Measurements from ENCODE around the gene ABLIM1. TPM values are rescaled to one million over a fixed set of nuclear protein-coding genes. Genes with fewer than 3 reads are reported as not detected.

The ABLIM1 gene
- total RNA-seq, 2 experiments from 2014 or later = 157 to 159 TPM

GRCh38 chr10:114678336-114678735 lies 20.3 kb upstream of the ABLIM1 start:
- Mint-ChIP-seq H3K27me3 (ENCODE audit: low read depth) (no peaks in the 10 kb centered on the region), H3K4me3 (no peak overlapping the region), H3K27ac (no peak overlapping the region), H3K36me3 (ENCODE audit: low read depth) (no peaks in the 10 kb centered on the region), H3K9me3 (no peaks in the 10 kb centered on the region), H3K4me1 (ENCODE audit: low read depth) (no peaks in the 10 kb centered on the region)
- intact Hi-C loops (cut with micrococcal nuclease) = no loop called here
- CTCF ChIA-PET = interaction anchor here (1.2 kb wide), 1 partner anchor 20 kb away, joined by 3 read pairs; no protein-coding TSS in a partner anchor
- DNase-seq = no peak

GRCh38 chr10:114674346-114674745 lies 16.3 kb upstream of the ABLIM1 start:
- intact Hi-C loops (cut with micrococcal nuclease) = no loop called here
- no peak overlapping the region for H3K4me3 Mint-ChIP-seq
- no peaks in the 10 kb centered on the region for H3K27me3 Mint-ChIP-seq (ENCODE audit: low read depth)
- H3K27ac Mint-ChIP-seq = no peak overlapping the region
- CTCF ChIA-PET = no interaction called here
- H3K9me3 Mint-ChIP-seq = no peaks in the 10 kb centered on the region
- H3K36me3 Mint-ChIP-seq (ENCODE audit: low read depth) = no peaks in the 10 kb centered on the region
- no peak for DNase-seq
- H3K4me1 Mint-ChIP-seq (ENCODE audit: low read depth) = no peaks in the 10 kb centered on the region

DNA sequence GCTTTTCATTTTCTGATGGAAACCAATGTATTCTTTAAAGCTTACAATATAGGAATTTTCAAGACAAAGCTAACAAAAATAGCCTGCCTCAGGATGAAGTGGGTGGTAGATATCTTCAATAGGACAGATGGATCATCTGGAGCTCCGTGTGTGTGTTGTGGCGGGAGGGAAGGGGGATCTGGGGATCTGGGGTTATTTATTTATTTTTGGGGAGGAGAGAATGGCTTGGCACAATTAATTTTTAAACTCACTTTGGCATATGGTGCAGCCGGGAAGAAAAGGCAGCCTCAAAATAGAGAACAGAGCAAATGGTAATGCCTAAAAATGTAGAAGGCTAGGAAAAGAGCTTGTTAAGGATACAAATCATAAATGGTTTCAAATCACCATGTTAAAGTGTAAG lies 11.6 kb upstream of the ABLIM1 start:
- H3K27ac Mint-ChIP-seq = no peak overlapping the region
- H3K4me1 Mint-ChIP-seq (ENCODE audit: low read depth) = no peaks in the 10 kb centered on the region
- H3K9me3 Mint-ChIP-seq = no peaks in the 10 kb centered on the region
- no peak overlapping the region for H3K4me3 Mint-ChIP-seq
- CTCF ChIA-PET = no interaction called here
- no peak for DNase-seq
- intact Hi-C loops (cut with micrococcal nuclease) = no loop called here
- peaks cover 3% of the 10 kb centered on the region for H3K27me3 Mint-ChIP-seq (ENCODE audit: low read depth)
- H3K36me3 Mint-ChIP-seq (ENCODE audit: low read depth) = no peaks in the 10 kb centered on the region

DNA sequence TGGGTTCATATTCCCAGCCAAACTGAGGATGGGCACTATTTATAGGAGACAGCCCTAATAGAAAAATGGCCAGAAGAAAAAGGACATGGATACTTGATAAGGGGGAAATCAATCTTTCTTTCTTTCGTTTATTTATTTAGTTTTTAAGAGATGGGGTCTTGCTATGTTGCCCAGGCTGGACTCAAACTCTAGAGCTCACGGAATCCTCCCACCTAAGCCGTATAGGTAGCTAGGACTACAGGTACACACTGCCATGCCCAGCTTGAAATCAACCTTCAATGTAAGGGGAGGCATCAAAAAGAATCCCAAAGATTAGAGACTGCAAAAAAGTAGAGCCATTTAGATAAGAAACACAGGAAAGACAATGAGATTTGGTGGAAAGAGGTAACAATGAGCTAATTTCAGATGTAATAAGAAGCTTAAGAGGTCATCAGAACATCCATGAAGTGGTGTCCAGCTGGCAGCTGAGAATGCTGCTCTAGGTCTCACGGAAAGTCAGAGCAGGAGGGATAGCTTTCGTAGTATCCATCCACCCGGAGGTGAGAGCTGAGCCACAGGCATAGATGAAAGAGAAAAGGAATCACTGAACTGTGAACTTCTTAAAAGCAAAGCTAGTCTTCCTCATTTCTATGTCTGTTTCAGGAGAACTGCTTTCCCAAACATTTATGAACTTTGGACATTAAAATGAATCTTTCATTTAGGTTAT lies 10.5 kb upstream of the ABLIM1 start:
- CTCF ChIA-PET = interaction anchor here (0.9 kb wide), 1 partner anchor 17 kb away, joined by 3 read pairs; no protein-coding TSS in a partner anchor
- Mint-ChIP-seq H3K4me3 (no peak overlapping the region), H3K27ac (no peak overlapping the region), H3K36me3 (ENCODE audit: low read depth) (no peaks in the 10 kb centered on the region), H3K4me1 (ENCODE audit: low read depth) (no peaks in the 10 kb centered on the region), H3K9me3 (no peaks in the 10 kb centered on the region), H3K27me3 (ENCODE audit: low read depth) (peaks cover 3% of the 10 kb centered on the region)
- intact Hi-C loops (cut with micrococcal nuclease) = no loop called here
- DNase-seq = no peak

GRCh38 chr10:114665873-114666272 lies 7.8 kb upstream of the ABLIM1 start:
- no peaks in the 10 kb centered on the region for H3K36me3 Mint-ChIP-seq (ENCODE audit: low read depth)
- peaks cover 3% of the 10 kb centered on the region for H3K27me3 Mint-ChIP-seq (ENCODE audit: low read depth)
- intact Hi-C loops (cut with micrococcal nuclease) = no loop called here
- no peaks in the 10 kb centered on the region for H3K4me1 Mint-ChIP-seq (ENCODE audit: low read depth)
- CTCF ChIA-PET = no interaction called here
- H3K27ac Mint-ChIP-seq = no peak overlapping the region
- peaks cover 3% of the 10 kb centered on the region for H3K9me3 Mint-ChIP-seq
- H3K4me3 Mint-ChIP-seq = no peak overlapping the region
- DNase-seq = no peak

DNA sequence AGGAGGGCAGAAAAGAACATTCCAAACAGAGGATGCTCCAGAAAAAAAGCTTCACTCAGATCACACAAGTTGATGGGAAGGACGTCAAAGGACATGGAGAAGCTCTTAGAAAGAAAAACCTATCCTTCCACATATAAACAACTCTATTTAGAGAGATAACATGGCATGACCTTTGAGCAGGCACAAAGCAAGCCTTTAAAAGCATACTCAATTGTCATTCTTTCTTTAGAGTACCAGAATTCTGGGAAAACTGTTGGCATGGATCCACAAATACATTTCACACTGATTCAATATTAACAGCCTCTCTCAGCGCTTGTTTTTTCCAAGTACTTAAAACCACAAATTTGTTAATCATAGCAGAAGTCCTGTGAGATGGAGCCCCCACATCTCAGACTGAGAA lies 7.3 kb upstream of the ABLIM1 start:
- DNase-seq = no peak
- Mint-ChIP-seq H3K27me3 (ENCODE audit: low read depth) (peaks cover 3% of the 10 kb centered on the region), H3K27ac (no peak overlapping the region), H3K4me3 (no peak overlapping the region), H3K9me3 (peaks cover 3% of the 10 kb centered on the region), H3K36me3 (ENCODE audit: low read depth) (no peaks in the 10 kb centered on the region), H3K4me1 (ENCODE audit: low read depth) (no peaks in the 10 kb centered on the region)
- intact Hi-C loops (cut with micrococcal nuclease) = no loop called here
- CTCF ChIA-PET = no interaction called here

DNA sequence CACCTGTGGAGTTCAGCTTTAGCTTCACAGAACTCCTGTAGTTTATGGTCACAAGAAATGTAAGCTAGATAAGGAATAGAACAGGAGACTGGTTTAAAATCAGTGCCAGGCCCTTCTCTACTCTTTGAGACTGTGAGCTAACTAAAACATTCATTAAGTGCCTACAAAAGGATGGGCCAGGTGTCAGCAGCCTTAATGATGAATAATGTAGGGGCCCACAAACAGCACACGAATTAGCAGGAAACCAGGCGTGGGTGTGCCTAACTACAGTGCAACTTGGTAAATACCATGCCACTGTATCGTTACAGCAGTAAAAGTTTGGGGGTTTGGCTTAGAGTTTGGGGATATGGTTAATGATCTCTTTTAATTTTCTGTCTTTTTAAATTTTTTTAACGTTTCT lies 6.1 kb upstream of the ABLIM1 start:
- no peak overlapping the region for H3K4me3 Mint-ChIP-seq
- intact Hi-C loops (cut with micrococcal nuclease) = no loop called here
- CTCF ChIA-PET = no interaction called here
- H3K27me3 Mint-ChIP-seq (ENCODE audit: low read depth) = peaks cover 3% of the 10 kb centered on the region
- H3K9me3 Mint-ChIP-seq = peaks cover 3% of the 10 kb centered on the region
- no peaks in the 10 kb centered on the region for H3K36me3 Mint-ChIP-seq (ENCODE audit: low read depth)
- H3K4me1 Mint-ChIP-seq (ENCODE audit: low read depth) = no peaks in the 10 kb centered on the region
- H3K27ac Mint-ChIP-seq = no peak overlapping the region
- no peak for DNase-seq

DNA sequence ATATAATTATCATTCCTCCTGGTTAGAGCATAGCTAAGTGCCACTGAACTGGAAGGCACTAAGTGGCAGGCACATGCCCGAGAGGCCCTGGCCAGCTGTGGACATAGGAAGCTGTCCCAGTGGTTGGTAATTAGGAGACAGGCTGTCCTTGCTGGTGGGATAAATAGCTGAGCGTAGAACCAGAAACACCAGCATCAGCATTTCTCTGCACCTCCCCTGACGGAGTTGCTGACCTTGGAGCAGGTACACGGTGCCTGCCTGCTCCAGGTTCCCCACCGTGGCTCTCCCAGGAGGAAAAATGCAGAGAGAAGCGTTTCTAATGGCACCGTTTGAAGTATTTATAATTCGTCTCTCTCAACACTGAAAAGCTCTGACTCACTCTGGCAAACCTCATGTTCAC lies 5.6 kb upstream of the ABLIM1 start:
- Mint-ChIP-seq H3K27ac (no peak overlapping the region), H3K4me3 (no peak overlapping the region), H3K4me1 (ENCODE audit: low read depth) (no peaks in the 10 kb centered on the region), H3K9me3 (peaks cover 3% of the 10 kb centered on the region), H3K36me3 (ENCODE audit: low read depth) (no peaks in the 10 kb centered on the region), H3K27me3 (ENCODE audit: low read depth) (peaks cover 2% of the 10 kb centered on the region)
- DNase-seq = no peak
- intact Hi-C loops (cut with micrococcal nuclease) = no loop called here
- CTCF ChIA-PET = no interaction called here

DNA sequence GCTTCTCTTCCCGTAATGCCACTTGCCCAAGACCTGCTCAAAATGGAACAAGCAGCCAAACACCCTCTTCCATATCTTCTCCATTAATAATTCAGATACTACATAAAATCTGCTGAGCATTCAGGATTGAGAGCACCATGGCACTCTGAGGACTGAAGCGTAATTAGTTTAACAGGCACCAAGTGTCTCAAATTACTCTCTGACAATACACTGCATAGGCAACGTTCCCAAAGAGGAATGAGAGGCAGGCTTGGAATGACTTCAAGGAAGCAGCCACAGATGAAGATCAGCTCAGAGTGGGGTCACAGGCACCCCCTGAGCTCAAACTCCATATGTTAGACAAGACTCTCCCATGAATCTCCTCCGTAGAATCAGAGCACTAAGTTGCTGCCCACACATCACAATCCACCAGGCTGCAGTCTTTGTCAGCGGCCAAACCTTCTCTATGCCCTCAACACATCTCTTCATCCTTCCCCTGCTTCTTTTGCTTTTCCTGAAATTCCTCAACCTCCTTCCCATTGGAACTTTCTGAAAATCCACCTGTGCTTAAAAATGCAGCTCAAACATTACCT lies 4.7 kb upstream of the ABLIM1 start:
- Mint-ChIP-seq H3K9me3 (peaks cover 3% of the 10 kb centered on the region), H3K27me3 (ENCODE audit: low read depth) (no peaks in the 10 kb centered on the region), H3K4me1 (ENCODE audit: low read depth) (no peaks in the 10 kb centered on the region), H3K36me3 (ENCODE audit: low read depth) (no peaks in the 10 kb centered on the region), H3K27ac (no peak overlapping the region), H3K4me3 (no peak overlapping the region)
- CTCF ChIA-PET = no interaction called here
- intact Hi-C loops (cut with micrococcal nuclease) = no loop called here
- DNase-seq = no peak

DNA sequence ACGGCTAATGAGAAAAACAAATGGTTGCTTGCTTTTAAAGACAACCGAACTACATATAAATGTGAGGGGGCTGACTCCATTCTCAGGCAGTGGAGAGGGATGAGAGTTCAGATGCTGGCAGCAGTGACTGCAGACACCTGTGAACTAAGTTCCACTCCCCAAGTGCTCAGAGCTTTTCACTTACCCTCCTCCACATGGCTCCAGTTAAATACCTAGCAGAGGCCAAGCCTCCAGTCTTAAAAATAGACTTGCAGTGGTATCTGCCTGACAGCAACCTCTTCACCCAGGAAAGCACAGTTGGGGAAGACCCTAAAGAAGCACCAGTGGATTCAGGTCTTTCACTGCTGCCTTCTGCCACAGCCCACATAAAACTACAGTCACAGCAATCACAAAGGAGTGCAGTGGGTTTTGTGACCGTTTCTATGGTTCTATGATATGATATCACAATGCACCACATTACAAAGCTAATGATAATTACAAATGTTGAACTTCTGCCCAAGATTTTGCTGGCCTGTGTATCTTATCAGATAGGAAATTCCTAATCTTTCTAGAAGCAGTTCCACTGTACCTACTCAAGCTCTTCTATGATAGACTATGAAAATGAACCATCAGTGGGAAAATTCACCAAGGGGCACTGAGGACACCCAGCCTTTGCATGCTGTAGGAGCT lies 3.3 kb upstream of the ABLIM1 start:
- intact Hi-C loops (cut with micrococcal nuclease) = no loop called here
- no peak overlapping the region for H3K4me3 Mint-ChIP-seq
- peaks cover 3% of the 10 kb centered on the region for H3K9me3 Mint-ChIP-seq
- H3K36me3 Mint-ChIP-seq (ENCODE audit: low read depth) = no peaks in the 10 kb centered on the region
- H3K27ac Mint-ChIP-seq = no peak overlapping the region
- no peak for DNase-seq
- H3K4me1 Mint-ChIP-seq (ENCODE audit: low read depth) = no peaks in the 10 kb centered on the region
- CTCF ChIA-PET = interaction anchor here (0.6 to 1.1 kb wide), 2 partner anchors 11 to 190 kb away, joined by 3 read pairs; no protein-coding TSS in a partner anchor
- H3K27me3 Mint-ChIP-seq (ENCODE audit: low read depth) = no peaks in the 10 kb centered on the region

- H3K27me3 Mint-ChIP-seq (ENCODE audit: low read depth) = no peaks in the 10 kb centered on the region
- no peak overlapping the region for H3K27ac Mint-ChIP-seq
- no peaks in the 10 kb centered on the region for H3K9me3 Mint-ChIP-seq
- no peaks in the 10 kb centered on the region for H3K36me3 Mint-ChIP-seq (ENCODE audit: low read depth)
- DNase-seq = no peak
- H3K4me1 Mint-ChIP-seq (ENCODE audit: low read depth) = no peaks in the 10 kb centered on the region
- CTCF ChIA-PET = interaction anchor here (0.5 to 0.6 kb wide), 2 partner anchors 49 to 1731 kb away, joined by 4 read pairs; no protein-coding TSS in a partner anchor
- H3K4me3 Mint-ChIP-seq = no peak overlapping the region
- intact Hi-C loops (cut with micrococcal nuclease) = no loop called here
Measured at GRCh38 chr10:114655671-114656070, 2.4 kb downstream of the ABLIM1 start.

- no peaks in the 10 kb centered on the region for H3K27me3 Mint-ChIP-seq (ENCODE audit: low read depth)
- no peak for DNase-seq
- no peaks in the 10 kb centered on the region for H3K4me1 Mint-ChIP-seq (ENCODE audit: low read depth)
- H3K4me3 Mint-ChIP-seq = no peak overlapping the region
- H3K36me3 Mint-ChIP-seq (ENCODE audit: low read depth) = no peaks in the 10 kb centered on the region
- no peaks in the 10 kb centered on the region for H3K9me3 Mint-ChIP-seq
- CTCF ChIA-PET = interaction anchor here (0.6 to 1.0 kb wide), 2 partner anchors 50 to 104 kb away, joined by 4 to 5 read pairs; no protein-coding TSS in a partner anchor
- H3K27ac Mint-ChIP-seq = no peak overlapping the region
- intact Hi-C loops (cut with micrococcal nuclease) = no loop called here
Measured at GRCh38 chr10:114654822-114655575, 3.1 kb downstream of the ABLIM1 start.

All from activated naive CD4-positive, alpha-beta T cell treated with anti-CD3 and anti-CD28 coated beads for 36 hours (primary cell).